G401.6 (cell line): ENCODE data around the gene ITIH1.

Experiments
- FAIRE-seq: peaks from 2 replicates; lab custom pipeline; 2012; peaks lifted over from hg19 to GRCh38; lab: Jason Lieb, UNC

The ITIH1 gene

DNA sequence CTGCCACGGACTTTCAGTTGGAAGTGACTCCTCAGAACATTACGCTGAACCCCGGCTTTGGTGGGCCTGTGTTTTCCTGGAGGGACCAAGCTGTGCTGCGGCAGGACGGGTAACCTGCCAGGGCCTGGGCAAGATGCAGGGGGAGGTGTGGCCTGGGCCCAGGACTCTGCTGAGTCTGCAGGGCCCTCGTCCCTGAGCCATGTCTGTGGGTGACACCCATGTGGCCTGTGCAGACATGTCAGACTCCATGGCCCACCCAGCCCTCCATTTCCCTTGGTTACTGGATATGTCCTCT is 12.3 kb downstream of the ITIH1 start:
- FAIRE-seq: no peak

DNA sequence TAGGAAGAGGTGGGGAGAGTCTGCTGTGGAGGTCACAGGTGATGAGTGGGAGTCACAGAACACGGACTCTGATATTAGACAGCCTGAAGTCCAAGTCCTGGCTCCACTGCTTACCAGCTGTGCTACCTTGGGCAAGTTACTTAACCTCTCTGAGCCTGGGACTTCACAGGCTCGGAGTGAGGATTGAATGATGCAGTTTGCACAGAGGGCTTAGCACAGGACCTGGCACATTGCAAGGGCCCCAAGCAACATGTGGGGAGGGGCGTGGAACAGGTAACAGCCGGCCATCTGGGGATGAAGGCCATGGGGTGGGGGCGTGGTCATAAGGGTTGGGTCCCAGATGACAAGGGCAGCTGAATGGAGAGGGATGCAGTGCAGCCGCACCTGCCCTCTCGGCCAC is 12.9 kb downstream of the ITIH1 start:
- FAIRE-seq: no peak

DNA sequence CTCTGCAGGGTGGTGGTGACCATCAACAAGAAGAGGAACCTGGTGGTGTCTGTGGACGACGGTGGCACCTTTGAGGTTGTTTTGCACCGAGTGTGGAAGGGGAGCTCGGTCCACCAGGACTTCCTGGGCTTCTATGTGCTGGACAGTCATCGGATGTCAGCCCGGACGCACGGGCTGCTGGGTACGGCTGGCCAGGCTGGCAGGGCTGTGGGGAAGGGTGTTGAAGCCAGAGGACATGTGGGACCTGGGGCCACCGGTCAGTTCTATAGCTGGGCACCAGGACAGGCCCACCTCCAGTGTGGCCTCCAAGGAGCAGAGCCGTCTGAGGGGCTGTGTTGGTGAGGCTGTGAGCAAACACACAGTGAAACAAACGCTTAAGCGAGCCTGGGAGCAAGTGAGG is 13.3 kb downstream of the ITIH1 start:
- no peak for FAIRE-seq

DNA sequence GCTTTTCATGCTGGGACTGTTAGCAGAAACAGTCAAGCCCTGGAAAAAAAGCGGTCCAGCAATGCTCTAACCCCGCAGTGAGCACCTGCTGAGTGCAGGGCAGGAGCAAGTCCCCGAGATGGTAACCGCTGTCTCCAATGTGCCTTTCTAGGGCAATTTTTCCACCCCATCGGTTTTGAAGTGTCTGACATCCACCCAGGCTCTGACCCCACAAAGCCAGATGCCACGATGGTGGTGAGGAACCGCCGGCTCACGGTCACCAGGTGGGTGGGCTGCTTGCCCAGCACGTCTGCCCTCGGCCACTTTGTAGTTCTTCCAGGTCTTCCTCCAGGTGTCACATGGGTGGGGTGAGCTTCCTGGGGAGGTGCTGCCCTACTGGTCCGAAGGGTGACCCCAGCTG is 14.0 kb downstream of the ITIH1 start:
- no peak for FAIRE-seq

DNA sequence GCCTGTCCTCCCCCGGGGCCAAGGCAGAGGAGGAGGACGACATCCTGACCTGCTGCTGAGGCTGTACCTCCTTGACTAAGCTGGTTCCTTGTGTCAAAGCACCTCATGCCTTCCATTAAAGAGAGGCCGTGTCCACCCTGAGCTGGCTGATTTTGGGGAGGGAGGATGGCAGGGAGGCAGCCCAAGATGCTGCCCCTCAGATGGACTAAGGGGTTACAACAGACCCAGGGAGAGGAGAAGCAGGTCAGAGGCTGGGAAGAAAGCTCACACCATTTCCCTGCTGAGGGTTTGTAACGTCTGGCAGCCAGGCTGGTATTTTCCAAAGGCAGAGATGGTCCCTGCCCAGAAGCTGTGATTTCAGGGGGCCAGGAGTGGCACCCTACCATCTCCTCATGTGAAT is 14.5 kb downstream of the ITIH1 start:
- no peak for FAIRE-seq

GRCh38 chr3:52792413-52792812 is 15.0 kb downstream of the ITIH1 start:
- FAIRE-seq: no peak

GRCh38 chr3:52792961-52793695 is 15.7 kb downstream of the ITIH1 start:
- FAIRE-seq: no peak

DNA sequence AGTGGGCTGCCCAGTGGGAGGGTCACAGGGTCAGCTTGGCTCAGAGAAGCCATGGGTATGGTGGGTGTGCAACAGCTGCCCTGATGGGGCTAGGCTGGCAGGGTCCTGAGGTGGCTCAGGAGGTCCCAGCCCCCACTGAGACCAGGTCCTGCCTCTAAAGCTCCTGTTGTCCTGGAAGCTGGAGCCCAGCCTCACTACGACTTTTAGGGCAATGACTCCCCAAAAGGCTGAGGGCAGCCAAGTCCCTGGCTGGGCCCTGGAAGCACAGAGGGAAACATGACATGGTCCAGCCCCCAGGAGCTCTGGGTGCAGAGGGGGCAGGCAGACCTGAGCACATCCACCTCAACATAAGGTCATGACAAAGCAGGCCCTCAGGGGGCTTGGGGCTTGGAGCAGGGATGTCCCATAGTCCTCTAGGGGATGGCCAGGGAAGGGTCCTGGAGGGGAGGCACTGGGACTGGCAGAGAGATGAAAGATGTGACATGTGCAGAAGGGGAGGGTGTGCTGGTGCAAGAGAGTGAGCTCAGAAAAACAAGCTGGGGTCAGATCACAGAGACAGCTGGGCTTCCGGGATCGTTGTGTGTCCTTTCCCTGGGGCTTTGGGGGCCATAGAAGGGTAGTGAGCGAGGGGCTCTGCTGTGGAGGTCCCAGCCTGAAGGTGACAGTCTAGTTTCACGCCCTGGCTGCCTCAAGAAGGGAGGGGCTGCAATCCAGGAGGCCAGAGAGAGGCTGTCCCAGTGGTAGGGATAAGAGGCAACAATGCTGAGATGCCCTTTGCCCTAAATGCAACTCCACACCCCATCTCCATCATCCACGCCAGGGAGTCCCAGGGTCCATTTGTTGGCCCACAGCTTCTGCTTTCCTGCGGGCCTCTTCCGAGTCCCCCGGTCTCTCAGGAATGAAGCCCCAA is 16.6 kb downstream of the ITIH1 start:
- FAIRE-seq: no peak

GRCh38 chr3:52794612-52795099 is 17.3 kb downstream of the ITIH1 start, which contains the start of gene ITIH3:
Gene ITIH3, plus strand, starts transcription at chr3:52794796. Its CDS starts 8 bp downstream, at chr3:52794804.
- FAIRE-seq: no peak

DNA sequence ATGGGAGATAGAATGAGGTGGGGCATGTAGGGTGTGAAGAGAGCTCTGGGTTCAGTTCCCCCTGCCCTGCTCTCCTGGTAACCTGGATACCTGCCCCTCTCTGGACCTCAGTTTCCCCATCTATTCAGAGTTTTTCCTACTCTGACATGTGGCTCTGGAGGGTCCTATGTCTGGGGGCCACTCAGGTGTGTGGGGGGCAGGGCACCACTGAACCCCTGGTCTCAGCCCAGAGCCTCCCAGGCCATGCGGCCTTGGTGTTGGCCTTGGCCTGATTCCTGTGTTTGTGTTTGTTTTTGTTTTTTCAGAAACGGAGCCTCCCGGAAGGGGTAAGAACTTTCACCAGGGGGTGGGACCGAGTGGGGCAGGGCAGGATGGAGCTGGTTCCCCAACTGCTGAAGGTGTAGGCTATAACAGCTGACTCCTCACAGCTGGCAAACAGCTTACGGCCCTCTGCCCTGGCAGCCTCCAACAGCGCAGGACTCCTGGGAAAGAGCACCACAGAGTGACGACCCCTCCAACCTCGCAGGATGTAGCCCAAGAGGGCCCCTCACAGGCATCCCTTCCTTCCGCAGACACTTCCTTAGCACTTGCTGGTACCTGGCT is 18.0 kb downstream of the ITIH1 start:
- FAIRE-seq: no peak

GRCh38 chr3:52796411-52796810 is 19.0 kb downstream of the ITIH1 start:
- no peak for FAIRE-seq

- FAIRE-seq: no peak
These were observed 21.1 kb downstream of the ITIH1 start for GRCh38 chr3:52798376-52798977.

DNA sequence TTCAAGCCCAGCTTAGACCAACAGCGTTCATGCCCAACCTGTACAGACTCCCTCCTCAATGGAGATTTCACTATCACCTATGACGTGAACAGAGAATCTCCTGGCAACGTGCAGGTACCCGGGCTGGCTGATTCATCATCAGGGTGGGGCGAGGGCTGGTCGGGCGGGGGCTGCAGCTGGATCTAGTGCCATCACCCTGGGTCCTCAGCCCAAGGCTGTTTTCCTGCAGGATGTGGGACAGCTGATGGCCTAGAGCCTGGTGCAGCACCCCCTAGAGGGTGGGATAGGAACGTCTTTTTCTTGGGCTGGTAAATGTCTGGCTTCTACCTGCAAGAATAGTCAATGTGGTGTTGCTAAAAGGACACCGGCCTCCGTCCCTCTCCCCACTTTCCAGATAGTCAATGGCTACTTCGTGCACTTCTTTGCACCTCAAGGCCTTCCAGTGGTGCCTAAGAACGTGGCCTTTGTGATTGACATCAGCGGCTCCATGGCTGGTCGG is 21.6 kb downstream of the ITIH1 start:
- no peak for FAIRE-seq

GRCh38 chr3:52800079-52800478 is 22.7 kb downstream of the ITIH1 start:
- FAIRE-seq: no peak

DNA sequence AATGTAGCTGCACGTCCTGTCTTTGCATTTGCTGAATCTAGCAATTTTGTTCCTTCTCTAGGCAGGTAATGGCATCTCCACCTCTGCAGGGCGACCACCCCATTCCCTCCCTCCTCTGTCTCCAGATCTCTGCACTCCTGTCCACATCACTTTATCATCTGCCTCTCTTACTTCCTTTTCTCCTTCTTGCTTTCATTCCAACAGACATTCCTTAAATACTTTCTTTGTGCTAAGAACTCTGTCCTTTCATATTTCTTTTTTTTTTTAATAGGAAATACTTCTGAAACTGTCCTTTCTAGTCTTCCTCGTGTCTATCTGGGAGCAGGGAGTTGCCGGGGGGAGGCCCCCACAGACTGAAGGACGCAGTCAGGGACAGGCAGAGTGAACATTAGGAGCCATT is 24.4 kb downstream of the ITIH1 start:
- no peak for FAIRE-seq

GRCh38 chr3:52805270-52806039 is 28.1 kb downstream of the ITIH1 start:
- FAIRE-seq: no peak

DNA sequence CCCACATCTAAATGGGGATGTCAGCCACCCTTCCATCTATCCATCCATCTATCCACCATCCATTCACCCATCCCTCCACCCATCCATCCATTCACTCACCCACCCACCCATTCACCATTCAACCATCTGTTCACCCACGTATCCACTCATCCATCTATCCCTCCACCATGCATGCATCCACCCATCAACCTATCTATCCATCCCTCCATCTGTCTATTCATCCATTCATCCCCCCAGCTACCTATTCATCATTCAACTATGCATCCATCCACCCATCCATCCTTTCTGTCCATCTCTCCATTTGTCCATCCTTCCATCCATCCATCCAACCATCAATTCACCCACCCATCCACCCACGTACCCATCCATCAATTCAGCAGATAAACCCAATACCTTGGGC is 31.8 kb downstream of the ITIH1 start:
- no peak for FAIRE-seq

DNA sequence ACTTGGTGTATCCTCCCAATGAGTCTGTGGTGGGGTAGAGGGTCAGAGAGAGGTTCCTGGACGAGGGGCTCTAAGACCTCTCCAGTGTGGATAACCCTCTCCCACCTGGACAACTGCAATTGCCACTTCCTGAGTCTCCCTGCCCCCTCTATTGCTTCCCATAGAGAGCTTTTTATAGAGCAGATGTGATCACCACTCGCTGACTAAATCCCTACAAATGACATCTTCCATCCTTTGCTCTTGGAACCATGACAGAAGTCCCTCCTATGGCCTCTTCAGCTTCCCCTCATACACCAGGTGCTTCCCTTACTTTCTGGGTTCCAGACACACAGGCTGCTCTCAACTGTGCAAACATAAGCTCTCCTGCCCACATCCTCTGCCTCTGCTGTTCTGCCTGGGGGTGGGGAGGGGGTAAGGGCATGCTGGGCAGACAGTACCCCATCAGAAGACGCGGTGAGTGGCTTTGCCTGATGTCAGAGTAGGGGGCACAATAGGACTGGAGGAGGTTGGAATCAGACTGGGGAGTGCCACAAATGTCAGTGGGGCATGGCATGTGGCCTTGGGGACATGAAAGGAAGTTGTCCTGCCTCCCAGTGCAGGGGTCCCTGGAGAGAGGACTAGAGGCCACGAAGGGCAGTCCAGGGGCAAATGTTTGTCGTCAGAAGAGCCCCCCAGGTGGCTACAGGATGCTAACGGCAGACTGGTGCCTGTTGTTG is 32.4 kb downstream of the ITIH1 start:
- no peak for FAIRE-seq

DNA sequence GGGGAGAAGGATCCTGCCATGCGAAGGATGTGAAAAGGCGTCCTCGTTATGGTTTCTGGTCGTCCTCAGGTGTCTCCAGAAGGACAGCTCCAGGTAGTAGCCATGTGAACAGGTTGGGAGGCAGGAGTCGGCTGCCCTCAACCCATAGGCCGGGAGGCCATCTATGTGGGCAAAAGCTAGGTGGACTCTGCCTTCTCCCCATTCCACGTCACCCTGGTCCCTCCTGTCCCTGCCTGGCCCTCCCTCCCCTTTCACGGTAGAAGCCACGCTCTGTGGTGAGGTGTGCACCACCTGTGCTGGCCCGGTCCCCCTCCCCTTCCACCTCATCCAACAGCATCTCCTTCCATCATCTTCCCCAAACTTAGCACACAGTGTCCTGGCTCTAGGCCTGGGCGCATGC is 33.5 kb downstream of the ITIH1 start:
- FAIRE-seq: no peak

DNA sequence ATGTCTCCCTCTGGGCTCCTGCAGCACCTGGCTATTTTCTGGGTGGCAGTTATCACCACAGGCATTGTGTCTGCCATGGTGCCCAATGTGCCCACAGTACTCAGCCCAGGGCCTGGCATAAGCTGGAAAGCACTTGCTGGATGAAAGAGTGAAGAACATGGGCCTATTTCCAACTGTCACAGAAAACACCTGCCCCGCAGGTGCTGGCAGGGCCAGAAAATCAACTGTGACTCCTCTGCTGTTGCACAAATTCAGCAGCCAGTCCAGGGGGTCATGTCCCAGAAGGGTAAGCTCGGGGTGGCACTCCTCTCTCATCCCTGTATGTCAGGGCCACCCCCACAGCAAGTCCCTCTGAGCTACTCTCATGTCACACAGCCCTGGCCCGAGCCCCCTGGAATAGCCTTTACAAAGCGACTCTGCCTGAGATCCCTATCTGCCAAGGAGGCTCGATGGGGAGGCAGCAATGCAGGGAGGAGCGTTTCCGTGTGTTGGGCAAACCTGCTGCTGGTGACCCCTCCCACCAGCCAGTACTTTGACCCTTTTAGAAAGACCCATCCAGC is 34.1 kb downstream of the ITIH1 start:
- no peak for FAIRE-seq

GRCh38 chr3:52813810-52814209 is 36.4 kb downstream of the ITIH1 start:
- no peak for FAIRE-seq
